ENCODE data around the gene SUN5. TPM values are rescaled to one million over a fixed set of nuclear protein-coding genes. Genes with fewer than 3 reads are reported as not detected.

Gene SUN5
- total RNA-seq, 2 experiments from 2014 or later, result not detected

DNA sequence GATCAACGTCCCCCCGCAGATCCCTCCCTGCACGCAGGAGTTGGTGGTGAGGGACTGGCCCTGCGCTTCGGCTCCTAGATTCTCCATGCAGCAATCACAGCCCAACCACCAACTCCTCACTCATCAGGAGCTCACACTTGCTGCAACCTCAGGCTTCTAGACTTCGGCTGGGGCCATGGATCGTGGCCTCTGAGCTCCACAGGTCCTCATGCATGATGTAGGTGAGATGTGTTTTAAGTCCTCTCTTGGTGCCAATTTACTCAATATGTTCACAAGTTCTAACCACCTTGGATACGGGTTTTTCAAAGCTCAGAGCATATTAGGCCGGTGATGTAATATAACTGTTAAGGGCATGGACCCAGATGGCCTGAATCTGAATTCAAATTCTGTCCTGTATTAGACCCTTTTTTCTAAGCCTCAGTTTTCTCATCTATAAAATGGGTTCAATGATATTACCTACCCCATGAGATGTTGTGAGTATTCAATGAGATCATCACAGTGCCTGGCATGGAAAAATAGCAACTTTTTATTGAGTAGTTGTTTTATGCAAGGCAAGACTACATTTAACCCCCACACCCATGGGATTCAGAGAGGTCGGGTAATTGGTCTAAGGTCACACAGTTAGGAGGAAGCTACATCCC lies 31.0 kb downstream of the SUN5 start:
- peak overlapping the region; percentile 19 for H3K4me3 ChIP-seq (ENCODE audit: low read length)
- peaks cover 3% of the 10 kb centered on the region for H3K9me3 Mint-ChIP-seq
- peak in 2 of 14 experiments; percentile 43 to 54 for DNase-seq
- no peak overlapping the region for H3K27ac Mint-ChIP-seq
- ChIA-PET CTCF (interaction anchor here (0.7 to 1.4 kb wide), 2 partner anchors 27 to 71 kb away, joined by 3 read pairs; no protein-coding TSS in a partner anchor), POLR2A (interaction anchor here (0.6 to 3.9 kb wide), 6 partner anchors 10 to 32 kb away, joined by 3 to 31 read pairs (median 8); partner anchors contain the start of gene SUN5)
- H3K27ac ChIP-seq (ENCODE audit: low read depth in 1 of 2, low read length in 2 of 2), result peak overlapping the region; percentile 87 to 98
- H3K36me3 ChIP-seq (ENCODE audit: insufficient read depth, low read length), result no peaks in the 10 kb centered on the region
- H3K4me1 ChIP-seq (ENCODE audit: insufficient read depth, low read length), result peaks cover 98% of the 10 kb centered on the region
- intact Hi-C loops (cut with DNase I, micrococcal nuclease), result loop anchor here in 1 of 2 experiments (2.0 kb wide), 2 partner anchors 20 to 28 kb away; no protein-coding TSS in a partner anchor
- H3K36me3 Mint-ChIP-seq (ENCODE audit: low read depth), result peaks cover 5% of the 10 kb centered on the region
- H3K4me1 Mint-ChIP-seq (ENCODE audit: low read depth), result peaks cover 38% of the 10 kb centered on the region
- ATAC-seq (ENCODE audit: poor library complexity), result no peak
- peak overlapping the region; percentile 61 for H3K4me3 Mint-ChIP-seq
- H3K27me3 Mint-ChIP-seq, result no peaks in the 10 kb centered on the region
- H3K27me3 ChIP-seq (ENCODE audit: control insufficient read depth in 1 of 2, insufficient read depth in 2 of 2, low read length in 2 of 2), result no peaks in the 10 kb centered on the region
- no peak for TF ChIP-seq CTCF (IDR thresholded peaks at IDR 0.05)
- peaks cover 16 to 26% of the 10 kb centered on the region in 2 experiments for H3K9me3 ChIP-seq (ENCODE audit: control insufficient read depth in 1 of 2, insufficient read depth in 1 of 2, low read length in 2 of 2)

GRCh38 chr20:32972181-32973076 lies 31.8 kb downstream of the SUN5 start:
- peaks cover 3% of the 10 kb centered on the region for H3K9me3 Mint-ChIP-seq
- H3K27me3 ChIP-seq (ENCODE audit: control insufficient read depth in 1 of 2, insufficient read depth in 2 of 2, low read length in 2 of 2), result no peaks in the 10 kb centered on the region
- H3K36me3 ChIP-seq (ENCODE audit: insufficient read depth, low read length), result no peaks in the 10 kb centered on the region
- intact Hi-C loops (cut with DNase I, micrococcal nuclease), result loop anchor here in 1 of 2 experiments (2.0 kb wide), 2 partner anchors 20 to 28 kb away; no protein-coding TSS in a partner anchor
- ATAC-seq (ENCODE audit: poor library complexity) (peak; percentile 66), DNase-seq (peak; percentile 58 to 97 (median 76))
- no peak overlapping the region for H3K27ac Mint-ChIP-seq
- ChIA-PET CTCF (interaction anchor here (0.7 to 2.2 kb wide), 5 partner anchors 27 to 183 kb away, joined by 3 to 6 read pairs (median 3); no protein-coding TSS in a partner anchor), POLR2A (interaction anchor here (0.6 to 3.9 kb wide), 15 partner anchors 11 to 1705 kb away, joined by 3 to 31 read pairs (median 4); partner anchors contain the start of genes CBFA2T2, MAPRE1, PIGU and SUN5)
- TF ChIP-seq CTCF (IDR thresholded peaks at IDR 0.05), result no peak
- peaks cover 43% of the 10 kb centered on the region for H3K4me1 Mint-ChIP-seq (ENCODE audit: low read depth)
- peak overlapping the region; percentile 87 to 98 for H3K27ac ChIP-seq (ENCODE audit: low read depth in 1 of 2, low read length in 2 of 2)
- H3K4me3 ChIP-seq (ENCODE audit: low read length), result peak overlapping the region; percentile 19
- peak overlapping the region; percentile 61 for H3K4me3 Mint-ChIP-seq
- peaks cover 16 to 19% of the 10 kb centered on the region in 2 experiments for H3K9me3 ChIP-seq (ENCODE audit: control insufficient read depth in 1 of 2, insufficient read depth in 1 of 2, low read length in 2 of 2)
- H3K36me3 Mint-ChIP-seq (ENCODE audit: low read depth), result peaks cover 5% of the 10 kb centered on the region
- H3K27me3 Mint-ChIP-seq, result no peaks in the 10 kb centered on the region
- peaks cover 99% of the 10 kb centered on the region for H3K4me1 ChIP-seq (ENCODE audit: insufficient read depth, low read length)

- peaks cover 2% of the 10 kb centered on the region for H3K9me3 Mint-ChIP-seq
- peaks cover 12% of the 10 kb centered on the region in 2 experiments for H3K9me3 ChIP-seq (ENCODE audit: control insufficient read depth in 1 of 2, insufficient read depth in 1 of 2, low read length in 2 of 2)
- no peak overlapping the region for H3K4me3 Mint-ChIP-seq
- no peak overlapping the region for H3K27ac Mint-ChIP-seq
- H3K27ac ChIP-seq (ENCODE audit: low read depth in 1 of 2, low read length in 2 of 2), result peak overlapping the region; percentile 87 to 98
- H3K4me1 Mint-ChIP-seq (ENCODE audit: low read depth), result peaks cover 46% of the 10 kb centered on the region
- intact Hi-C loops (cut with DNase I, micrococcal nuclease), result loop anchor here in 1 of 2 experiments (2.0 kb wide), 2 partner anchors 21 to 27 kb away; no protein-coding TSS in a partner anchor
- H3K4me1 ChIP-seq (ENCODE audit: insufficient read depth, low read length), result peaks cover 99% of the 10 kb centered on the region
- peaks cover 3% of the 10 kb centered on the region for H3K36me3 Mint-ChIP-seq (ENCODE audit: low read depth)
- ChIA-PET POLR2A (interaction anchor here (0.7 to 3.9 kb wide), 15 partner anchors 10 to 1705 kb away, joined by 3 to 31 read pairs (median 6); partner anchors contain the start of genes CBFA2T2, MAPRE1, PIGU and SUN5), CTCF (interaction anchor here (1.3 to 2.2 kb wide), 3 partner anchors 26 to 182 kb away, joined by 3 to 6 read pairs (median 5); no protein-coding TSS in a partner anchor)
- peak overlapping the region; percentile 19 for H3K4me3 ChIP-seq (ENCODE audit: low read length)
- no peaks in the 10 kb centered on the region for H3K27me3 ChIP-seq (ENCODE audit: control insufficient read depth in 1 of 2, insufficient read depth in 2 of 2, low read length in 2 of 2)
- no peaks in the 10 kb centered on the region for H3K36me3 ChIP-seq (ENCODE audit: insufficient read depth, low read length)
- H3K27me3 Mint-ChIP-seq, result no peaks in the 10 kb centered on the region
- DNase-seq (peak in 7 of 14 experiments; percentile 22 to 70 (median 47)), ATAC-seq (ENCODE audit: poor library complexity) (peak; percentile 36)
- no peak for TF ChIP-seq CTCF (IDR thresholded peaks at IDR 0.05)
These were observed 32.5 kb downstream of the SUN5 start for GRCh38 chr20:32971703-32972161.

All from CD4-positive, alpha-beta T cell (primary cell).